GM18951 (cell line): ENCODE data around the gene FBXO30.

Experiments
- POLR2A ChIP-seq: IDR thresholded peaks from 4 replicates; pipeline ENCODE4 v1.6.1; 2011; ENCODE audit warnings: mild to moderate bottlenecking; ENCODE audit not compliant: insufficient read length, insufficient read depth; ENCODE audit errors: extremely low read depth
- in situ Hi-C: fragments of 300-500 bp; cut with MboI; formaldehyde crosslinking; loops from one replicate; pipeline ENCODE4 v1.12.0; 2022; ENCODE audit warnings: low sequenced_read_pairs, mixed read lengths, inconsistent platforms; ENCODE audit not compliant: unreplicated experiment

The FBXO30 gene

DNA sequence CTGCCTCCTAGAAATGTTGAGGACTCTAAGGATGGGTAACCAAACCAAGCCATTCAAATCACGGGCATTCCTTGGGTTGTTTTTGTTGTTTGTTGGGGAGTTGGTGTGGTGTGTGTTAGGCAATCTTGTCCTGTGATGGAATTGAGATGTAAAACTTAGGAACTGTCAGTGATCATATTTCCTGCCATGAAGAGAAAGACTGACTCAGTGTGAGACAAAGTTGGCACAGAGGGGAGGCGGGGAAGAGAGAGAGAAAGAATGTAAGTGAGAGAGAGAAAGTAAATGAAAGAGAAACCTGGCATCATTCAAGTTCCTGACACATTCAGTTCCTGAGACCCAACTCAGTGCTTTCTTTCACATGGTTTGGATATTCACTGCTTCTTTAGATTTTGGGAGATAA lies 21.6 kb upstream of the FBXO30 start:
- TF ChIP-seq POLR2A = no peak
- in situ Hi-C loops = no loop called here

DNA sequence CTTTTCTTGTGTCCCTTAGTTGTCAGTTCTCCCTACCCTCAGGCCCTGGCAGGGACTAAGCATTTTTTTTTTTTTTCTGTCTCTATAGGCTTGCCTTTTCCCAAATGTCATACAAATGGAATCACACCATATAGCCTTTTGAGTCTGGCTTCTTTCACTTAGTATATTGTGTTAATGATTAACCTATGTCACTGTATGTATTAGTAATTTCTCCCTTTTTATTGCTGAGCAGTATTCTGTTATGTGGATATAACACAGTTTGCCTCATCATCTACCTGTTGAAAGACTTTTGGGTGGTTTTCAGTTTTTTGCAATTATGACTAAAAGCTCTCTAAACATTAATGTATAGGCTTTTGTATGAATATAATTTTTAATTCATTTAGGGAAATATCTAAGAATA lies 16.0 kb upstream of the FBXO30 start:
- TF ChIP-seq POLR2A = no peak
- in situ Hi-C loops = no loop called here

DNA sequence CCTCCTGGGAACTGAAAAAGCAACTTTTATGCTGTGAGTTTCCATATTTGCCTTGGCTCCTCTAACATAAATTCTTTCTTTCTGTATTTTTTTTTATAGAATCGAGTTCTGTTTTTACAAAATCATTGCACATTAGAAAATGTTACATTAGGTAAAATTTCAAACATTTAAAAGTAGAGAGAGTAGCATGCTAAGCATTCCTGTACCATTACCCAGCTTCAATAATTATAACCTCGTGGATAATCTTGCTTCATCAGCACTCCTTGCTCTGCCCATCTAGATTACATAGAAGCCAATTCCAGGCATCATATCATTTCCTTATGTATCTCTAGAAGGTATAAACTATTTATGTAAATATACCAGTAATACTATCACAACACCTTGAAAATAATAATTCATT lies 15.4 kb upstream of the FBXO30 start:
- in situ Hi-C loops = no loop called here

DNA sequence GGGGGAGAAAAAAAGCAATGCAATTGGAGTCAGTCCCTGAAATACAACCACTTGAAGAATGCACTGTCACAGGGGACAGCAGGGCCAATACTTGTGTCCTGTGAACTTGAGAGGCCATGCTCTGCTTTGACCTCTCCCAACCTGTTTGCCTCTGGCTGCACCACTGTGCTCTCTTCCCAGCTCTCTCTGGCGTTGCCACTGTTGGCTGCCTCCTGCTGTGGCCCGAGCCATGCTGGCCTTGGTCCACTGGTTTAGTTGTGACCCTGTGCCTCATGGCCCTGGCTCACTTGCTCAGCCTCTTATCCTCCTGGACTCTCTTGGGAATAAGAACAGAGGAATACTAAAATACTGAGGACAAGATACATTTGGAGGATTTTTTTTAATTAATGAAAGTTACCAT lies 14.5 kb upstream of the FBXO30 start:
- in situ Hi-C loops = no loop called here
- no peak for TF ChIP-seq POLR2A

More for the DNA sequence above, 15.4 kb upstream of the FBXO30 start:
- TF ChIP-seq POLR2A = no peak

DNA sequence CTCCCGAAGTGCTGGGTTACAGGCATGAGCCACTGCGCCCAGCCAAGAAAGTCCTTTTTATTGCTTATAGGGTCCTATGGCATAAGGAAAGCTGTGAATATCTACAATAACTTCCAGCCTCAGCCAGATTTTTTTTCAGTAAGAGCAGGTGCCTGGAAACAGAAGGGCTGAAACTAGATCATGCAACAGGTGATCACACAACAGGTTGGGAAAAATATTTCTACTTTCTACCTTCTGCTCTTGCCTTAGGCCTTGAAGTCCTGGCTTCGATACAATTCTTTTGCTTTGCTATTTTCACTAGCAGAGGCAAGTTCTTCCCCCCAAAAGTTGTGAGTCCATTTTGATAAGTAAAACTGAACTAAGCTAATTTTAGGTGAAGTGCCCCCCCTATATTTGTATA lies 9.7 kb upstream of the FBXO30 start:
- no peak for TF ChIP-seq POLR2A
- in situ Hi-C loops = no loop called here

DNA sequence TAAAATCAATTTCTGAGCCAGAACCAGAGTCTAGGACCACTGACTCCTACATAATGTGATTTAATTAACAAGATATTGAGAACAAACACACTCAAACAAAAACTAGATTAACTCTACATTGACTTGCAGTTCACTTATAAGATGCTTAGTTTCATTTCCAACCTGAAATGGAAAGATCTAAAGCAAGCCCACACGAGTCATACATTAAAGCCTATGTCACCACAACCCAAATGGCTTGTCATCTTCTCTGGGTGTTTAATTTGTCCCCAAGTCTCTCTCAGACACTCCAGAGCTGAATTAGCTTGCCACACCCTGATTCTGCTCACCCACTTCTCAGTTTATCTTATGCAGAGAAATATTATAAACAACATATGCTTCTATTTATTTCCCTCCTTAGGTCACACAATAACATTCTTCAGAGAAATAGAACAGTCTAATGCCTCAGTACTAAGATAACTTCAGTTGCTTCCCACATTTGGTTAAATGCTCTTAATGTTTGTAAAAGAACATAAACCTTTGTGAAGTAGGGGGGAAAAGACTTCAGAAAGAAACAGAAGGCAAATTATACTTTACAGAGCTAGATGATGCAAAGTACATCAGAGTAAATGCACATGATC lies 8.8 kb upstream of the FBXO30 start:
- in situ Hi-C loops = no loop called here
- no peak for TF ChIP-seq POLR2A

DNA sequence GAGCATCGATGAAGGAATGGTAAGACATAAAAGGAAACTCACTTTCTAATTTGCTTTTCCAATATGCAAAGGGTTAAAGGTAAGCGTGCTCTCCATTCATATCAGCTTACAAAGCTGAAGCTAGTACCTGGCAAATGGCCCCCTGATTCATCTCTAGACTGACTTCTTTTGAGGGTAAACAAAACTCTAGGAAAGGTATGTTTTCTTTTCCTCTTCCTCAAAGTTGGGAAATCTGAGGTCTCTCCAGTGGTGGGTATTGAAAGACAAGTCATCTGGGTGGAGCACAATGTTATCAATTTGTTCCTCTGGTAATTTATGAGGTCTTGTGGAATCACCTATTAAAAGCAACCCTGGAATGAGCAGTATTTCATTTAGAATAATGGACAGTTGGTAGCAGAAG lies 7.9 kb upstream of the FBXO30 start:
- in situ Hi-C loops = no loop called here
- no peak for TF ChIP-seq POLR2A

DNA sequence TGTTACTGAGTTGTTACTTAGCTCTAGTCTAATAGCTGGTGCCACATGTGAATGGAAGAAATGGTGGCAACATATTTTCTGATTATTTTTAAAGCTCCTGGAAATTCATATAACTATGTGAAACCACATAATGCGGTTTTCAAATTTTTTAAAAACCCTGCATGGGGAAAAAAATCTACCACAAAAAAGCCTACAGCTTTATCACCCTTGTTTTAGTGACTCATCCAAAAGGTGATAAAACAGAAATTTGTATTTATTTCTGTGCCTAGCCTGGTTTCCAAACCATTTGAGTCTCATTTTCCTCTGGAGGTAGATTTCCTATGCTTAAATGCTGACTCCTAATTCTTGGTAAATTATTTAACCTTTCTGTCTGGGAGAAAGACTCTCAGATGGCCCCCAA lies 5.4 kb upstream of the FBXO30 start:
- TF ChIP-seq POLR2A = no peak
- in situ Hi-C loops = no loop called here

DNA sequence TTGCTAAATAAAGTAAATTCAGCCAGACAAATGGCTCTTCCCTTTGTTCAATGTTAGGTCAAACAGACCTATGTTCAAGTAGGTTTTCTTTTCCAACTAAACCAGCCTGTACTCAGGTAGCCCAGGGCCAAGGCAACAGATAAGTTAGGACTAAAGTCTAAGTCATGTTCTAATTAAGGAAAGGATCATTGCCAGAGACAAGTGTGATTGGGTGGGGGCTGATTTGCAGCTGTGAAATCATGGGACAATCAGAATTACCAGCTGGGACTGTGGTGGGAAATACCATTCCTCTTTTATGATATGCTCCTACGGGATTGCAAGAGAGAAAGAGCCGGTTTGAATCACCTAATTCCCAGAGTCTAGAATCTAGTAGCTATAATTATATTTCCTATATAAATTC lies 4.2 kb upstream of the FBXO30 start:
- in situ Hi-C loops = no loop called here
- TF ChIP-seq POLR2A = no peak

DNA sequence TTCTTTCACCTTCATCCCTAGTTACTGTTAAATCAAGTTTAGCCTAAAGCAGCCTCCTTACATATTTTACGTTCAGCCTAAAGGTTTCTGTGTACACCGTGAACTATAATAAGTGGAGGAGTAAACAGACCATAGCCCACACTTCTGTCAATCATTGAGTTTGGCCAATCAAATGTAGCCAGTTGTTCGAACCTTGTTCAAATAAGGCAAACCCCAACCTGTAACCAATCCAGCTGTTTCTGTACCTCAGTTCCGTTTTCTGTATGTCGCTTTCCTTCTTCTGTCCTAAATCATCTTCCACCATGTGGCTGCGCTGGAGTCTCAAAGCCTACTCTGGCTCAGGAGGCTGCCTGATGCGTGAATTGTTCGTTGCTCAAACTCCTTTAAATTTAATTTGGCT lies 1.8 kb upstream of the FBXO30 start:
- TF ChIP-seq POLR2A = no peak
- in situ Hi-C loops = no loop called here

DNA sequence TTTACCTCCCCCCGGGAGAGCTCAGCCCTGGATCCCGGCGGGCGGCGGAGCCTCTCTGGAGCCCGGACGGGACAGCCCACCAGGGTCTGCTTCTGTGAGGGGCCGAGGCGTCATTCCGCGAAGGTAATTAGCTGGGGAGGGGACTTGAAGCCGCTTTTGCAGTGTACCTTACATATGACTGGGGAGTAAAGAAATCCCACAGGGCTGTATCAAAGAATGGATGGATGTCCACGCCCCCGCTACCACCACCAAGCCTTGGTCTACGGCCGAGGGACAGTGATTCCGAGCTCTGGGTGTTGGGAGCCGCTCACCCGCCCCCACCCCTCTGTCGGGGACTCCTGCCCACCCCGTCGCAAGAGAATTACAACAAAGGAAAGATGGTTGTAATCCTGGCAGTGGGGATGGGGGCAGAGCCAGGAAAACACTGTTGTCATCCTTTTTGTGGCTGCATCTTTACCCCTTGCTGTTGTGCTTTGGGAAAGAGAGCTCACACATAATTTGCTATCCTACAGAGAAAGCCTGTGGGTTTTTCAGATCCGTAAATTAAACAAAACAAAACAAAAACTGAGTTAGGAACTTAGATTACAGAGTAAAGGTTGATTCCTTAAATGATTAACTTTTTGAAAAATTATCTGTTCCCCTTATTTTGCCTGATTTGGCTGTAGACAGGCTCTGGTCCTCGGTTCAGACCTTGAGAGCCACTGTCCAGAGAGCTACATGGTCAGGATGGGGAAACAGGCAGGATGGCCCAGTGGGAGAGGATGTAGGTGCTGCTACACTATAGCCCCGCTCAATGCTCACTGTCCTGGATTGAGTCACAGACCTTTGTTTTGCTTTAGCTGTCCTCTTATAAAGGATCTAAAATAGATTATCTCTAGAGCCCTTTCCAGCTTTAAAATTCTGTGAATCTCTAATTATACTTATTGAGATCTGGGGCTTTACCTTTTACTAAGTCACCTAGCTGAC lies 997 bp upstream of the FBXO30 start:
- in situ Hi-C loops = no loop called here
- TF ChIP-seq POLR2A = no peak

DNA sequence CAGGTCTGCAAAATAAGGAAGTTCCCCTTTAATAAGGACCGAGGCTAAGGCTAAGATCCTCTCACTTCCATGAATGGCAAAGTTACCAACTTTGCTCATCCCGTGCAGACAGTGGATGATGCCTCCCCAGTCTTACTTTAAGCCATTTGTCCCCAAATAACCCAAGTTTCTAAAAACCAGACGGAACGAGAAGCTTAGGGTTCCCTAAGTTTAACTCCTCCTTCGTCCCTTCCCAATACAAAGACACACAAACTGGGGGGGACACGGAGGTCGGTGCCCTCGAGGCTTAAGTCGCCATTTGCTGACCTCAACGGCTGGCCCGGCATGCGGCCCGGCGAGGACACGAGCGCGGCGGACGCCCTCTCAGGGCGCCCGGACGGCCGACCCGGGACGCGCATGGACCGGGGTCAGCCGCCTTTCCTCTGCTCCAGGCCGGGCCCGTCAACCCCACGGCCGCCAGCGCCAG lies 527 bp downstream of the FBXO30 start:
- no peak for TF ChIP-seq POLR2A
- in situ Hi-C loops = no loop called here

DNA sequence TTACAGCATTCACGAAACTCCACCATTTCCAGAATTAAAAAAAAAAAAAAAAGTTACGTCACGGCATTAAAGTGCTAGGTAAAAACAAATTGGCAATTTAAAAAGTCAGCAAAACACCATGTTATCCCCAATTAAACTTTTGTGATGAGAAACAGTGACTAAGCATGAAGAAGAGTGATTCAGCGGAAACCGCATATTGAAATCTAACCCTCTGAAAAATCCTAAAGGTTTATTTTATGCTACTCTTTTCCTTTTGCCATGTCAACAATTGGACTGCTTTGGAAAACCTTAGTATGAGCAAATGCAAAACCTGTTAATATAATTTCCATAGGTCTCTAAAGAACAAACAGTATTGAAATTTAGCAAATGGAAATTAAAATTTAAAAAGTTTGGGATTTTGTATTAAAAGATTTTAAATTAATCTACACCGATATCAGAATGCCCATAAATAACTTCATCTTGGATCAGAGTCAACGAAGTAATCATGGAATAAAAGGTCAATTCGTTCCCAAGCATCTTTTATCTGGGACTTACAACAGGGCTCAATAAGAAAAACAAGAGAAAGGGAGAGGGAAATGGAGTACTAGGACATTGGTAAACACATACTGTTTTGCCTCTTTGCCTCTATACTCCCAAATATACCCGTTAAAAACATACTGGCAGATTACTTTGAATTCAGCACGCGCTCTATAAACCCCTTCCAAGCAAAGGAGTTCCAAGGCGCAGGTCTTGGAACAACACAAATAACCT lies 1.1 kb downstream of the FBXO30 start:
- no peak for TF ChIP-seq POLR2A
- in situ Hi-C loops = no loop called here
